ENCODE data around the gene BNC2.

BNC2 gene

GRCh38 chr9:16815079-16815478, 55.4 kb downstream of the BNC2 start:
- TF ChIP-seq GATA1 (IDR thresholded peaks at IDR 0.05; ENCODE audit: low read depth, low read length): no peak
- DNase-seq: no peak

DNA sequence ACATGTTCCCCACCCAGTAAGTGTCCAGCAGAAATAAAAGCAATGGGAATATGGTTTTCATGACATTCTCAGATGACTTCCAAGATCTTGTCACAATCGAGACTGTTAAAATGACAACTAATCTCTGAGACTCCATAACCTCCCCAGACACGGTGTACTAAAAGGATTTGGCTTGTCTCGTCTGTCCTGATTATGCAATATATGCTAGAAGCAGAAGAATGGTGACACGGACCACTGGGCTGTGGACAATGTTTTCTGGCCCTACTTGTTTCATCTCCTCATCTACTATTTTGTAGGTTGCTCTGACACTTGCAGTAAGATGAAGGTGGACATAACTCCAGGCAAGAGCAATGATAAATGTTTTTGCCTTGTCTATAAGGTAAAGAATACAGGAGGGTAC, 56.6 kb downstream of the BNC2 start:
- no peak for DNase-seq
- TF ChIP-seq GATA1 (IDR thresholded peaks at IDR 0.05; ENCODE audit: low read depth, low read length): no peak
- TF ChIP-seq POLR2A (IDR thresholded peaks at IDR 0.05; ENCODE audit: low read length): no peak

DNA sequence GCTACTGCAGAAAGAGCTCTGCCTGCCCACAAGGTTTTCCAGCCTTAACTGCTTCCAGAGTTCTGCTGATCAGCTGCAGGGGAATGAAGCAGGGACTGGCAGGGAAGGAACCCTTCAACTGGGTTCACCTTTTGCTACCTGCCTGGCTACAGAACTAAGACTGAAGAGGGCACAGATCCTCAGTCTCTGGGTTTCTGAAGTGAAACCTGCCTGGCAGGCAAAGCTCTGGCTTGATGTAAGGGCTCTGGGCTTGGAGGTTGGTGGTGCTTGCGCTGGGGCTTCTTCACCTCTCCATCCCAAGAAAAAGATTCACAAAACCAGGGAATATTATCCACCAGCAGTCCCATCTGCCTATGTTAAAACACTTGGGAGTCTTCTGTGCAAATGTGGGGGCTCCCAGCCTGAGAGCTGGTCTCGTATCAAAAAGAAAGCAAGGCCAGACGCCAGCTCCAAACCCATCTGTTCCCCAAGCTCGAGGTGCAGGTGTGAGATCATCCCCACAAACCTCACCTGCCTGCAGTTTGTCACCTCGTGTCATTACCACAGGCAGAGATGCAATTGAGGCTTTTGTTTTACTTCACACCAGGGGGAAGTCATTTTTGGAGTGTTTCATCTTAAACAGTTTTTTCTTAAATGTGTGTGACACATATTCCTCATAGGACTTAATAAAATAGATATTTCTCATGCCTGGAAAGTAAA, 58.3 kb downstream of the BNC2 start:
- no peak for TF ChIP-seq POLR2A (IDR thresholded peaks at IDR 0.05; ENCODE audit: low read length)
- no peak for TF ChIP-seq GATA1 (IDR thresholded peaks at IDR 0.05; ENCODE audit: low read depth, low read length)
- DNase-seq: no peak

- TF ChIP-seq GATA1 (IDR thresholded peaks at IDR 0.05; ENCODE audit: low read depth, low read length) (no peak), POLR2A (IDR thresholded peaks at IDR 0.05; ENCODE audit: low read length) (no peak)
- no peak for DNase-seq
Measured at GRCh38 chr9:16809912-16810610, 60.4 kb downstream of the BNC2 start.

DNA sequence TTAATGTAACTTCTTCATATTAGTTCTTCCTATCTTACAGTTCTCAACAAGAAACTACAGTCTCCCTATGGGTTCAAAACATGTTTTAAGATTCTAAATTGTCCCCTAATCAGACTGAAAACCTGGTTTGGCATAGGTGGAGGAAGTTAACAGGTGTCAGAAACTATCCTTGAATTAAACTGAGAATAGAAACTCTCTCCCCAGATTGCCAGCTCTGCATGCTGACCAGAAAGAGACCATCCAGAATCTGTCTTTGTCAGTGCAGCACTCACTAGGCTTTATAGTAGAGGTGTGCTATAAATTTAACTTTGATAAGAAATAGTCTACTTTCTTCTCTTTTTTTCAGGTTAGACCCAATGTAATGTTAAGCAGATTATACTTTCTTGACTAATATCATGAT, 63.8 kb downstream of the BNC2 start:
- TF ChIP-seq POLR2A (IDR thresholded peaks at IDR 0.05; ENCODE audit: low read length) (no peak), GATA1 (IDR thresholded peaks at IDR 0.05; ENCODE audit: low read depth, low read length) (no peak)
- DNase-seq: no peak

DNA sequence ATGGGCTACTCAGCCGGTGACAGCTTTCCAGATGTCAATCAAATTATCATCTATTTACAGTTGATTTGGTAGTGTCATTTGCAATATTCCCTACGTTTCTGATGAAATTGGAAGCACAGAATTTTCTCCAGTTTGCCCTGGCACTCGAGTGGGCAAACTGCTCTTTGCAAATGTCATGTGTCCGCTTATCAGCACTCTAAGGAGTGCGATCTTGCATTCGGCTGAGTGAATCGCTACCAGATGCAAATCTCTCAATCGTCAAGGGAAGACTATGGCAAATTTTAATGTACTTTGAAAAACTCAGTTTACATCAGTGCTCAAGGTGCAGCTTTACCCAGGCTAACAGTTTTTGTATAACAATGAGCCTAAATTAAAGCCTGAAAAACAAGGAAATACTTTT, 66.8 kb downstream of the BNC2 start:
- no peak for DNase-seq
- TF ChIP-seq POLR2A (IDR thresholded peaks at IDR 0.05; ENCODE audit: low read length) (no peak), GATA1 (IDR thresholded peaks at IDR 0.05; ENCODE audit: low read depth, low read length) (no peak)

- no peak for DNase-seq
- TF ChIP-seq GATA1 (IDR thresholded peaks at IDR 0.05; ENCODE audit: low read depth, low read length) (no peak), POLR2A (IDR thresholded peaks at IDR 0.05; ENCODE audit: low read length) (no peak)
Measured at GRCh38 chr9:16801871-16802466, 68.5 kb downstream of the BNC2 start.

- DNase-seq: no peak
- TF ChIP-seq POLR2A (IDR thresholded peaks at IDR 0.05; ENCODE audit: low read length): no peak
- no peak for TF ChIP-seq GATA1 (IDR thresholded peaks at IDR 0.05; ENCODE audit: low read depth, low read length)
Measured at GRCh38 chr9:16796304-16796825, 74.1 kb downstream of the BNC2 start.

- TF ChIP-seq POLR2A (IDR thresholded peaks at IDR 0.05; ENCODE audit: low read length): no peak
- DNase-seq: no peak
Measured at GRCh38 chr9:16794871-16795639, 75.4 kb downstream of the BNC2 start.

- DNase-seq: no peak
- TF ChIP-seq GATA1 (IDR thresholded peaks at IDR 0.05; ENCODE audit: low read depth, low read length): no peak
- TF ChIP-seq POLR2A (IDR thresholded peaks at IDR 0.05; ENCODE audit: low read length): no peak
Measured at GRCh38 chr9:16794103-16794502, 76.4 kb downstream of the BNC2 start.

DNA sequence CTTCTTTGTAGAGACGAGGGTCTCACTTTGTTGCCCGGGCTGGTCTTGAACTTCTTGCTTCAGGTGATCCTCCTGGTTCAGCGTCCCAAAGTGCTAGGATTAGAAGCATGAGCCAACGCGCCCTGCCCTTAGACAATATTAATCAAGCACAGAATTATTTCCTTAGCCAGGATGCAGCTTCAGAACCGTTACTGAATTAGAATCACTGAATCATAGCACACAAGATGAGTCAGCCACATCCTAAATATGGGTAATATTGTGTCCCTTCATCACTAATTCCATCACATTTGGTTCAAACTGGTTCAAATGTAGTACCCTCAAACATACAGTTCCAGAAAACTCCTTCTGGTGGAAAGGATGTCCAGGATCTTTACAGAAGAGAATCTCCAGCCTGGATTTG, 82.7 kb downstream of the BNC2 start:
- TF ChIP-seq POLR2A (IDR thresholded peaks at IDR 0.05; ENCODE audit: low read length): no peak
- no peak for TF ChIP-seq GATA1 (IDR thresholded peaks at IDR 0.05; ENCODE audit: low read depth, low read length)
- DNase-seq: no peak

GRCh38 chr9:16784002-16784401, 86.5 kb downstream of the BNC2 start:
- TF ChIP-seq POLR2A (IDR thresholded peaks at IDR 0.05; ENCODE audit: low read length): no peak
- TF ChIP-seq GATA1 (IDR thresholded peaks at IDR 0.05; ENCODE audit: low read depth, low read length): no peak
- no peak for DNase-seq

GRCh38 chr9:16782490-16782889, 88.0 kb downstream of the BNC2 start:
- DNase-seq: no peak
- TF ChIP-seq POLR2A (IDR thresholded peaks at IDR 0.05; ENCODE audit: low read length) (no peak), GATA1 (IDR thresholded peaks at IDR 0.05; ENCODE audit: low read depth, low read length) (no peak)

DNA sequence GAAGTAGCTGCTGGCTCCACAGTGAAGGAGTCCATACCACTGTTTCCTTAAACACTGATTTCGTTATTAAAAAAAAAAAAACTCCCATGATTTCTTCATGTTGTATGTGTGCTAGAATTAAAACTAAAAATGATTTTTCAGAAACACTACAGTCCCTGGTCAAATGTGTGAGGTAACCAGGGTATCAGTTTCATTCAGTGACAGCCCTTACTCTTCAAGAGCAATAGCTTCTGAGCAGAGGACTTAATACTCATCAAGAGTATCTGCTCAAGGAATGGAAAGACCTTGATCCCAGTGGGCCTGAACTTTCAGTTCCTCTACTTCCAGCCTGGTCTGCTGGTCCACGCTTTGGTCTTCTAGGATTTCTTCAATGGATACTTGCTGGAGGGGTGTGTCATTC, 95.1 kb downstream of the BNC2 start:
- TF ChIP-seq GATA1 (IDR thresholded peaks at IDR 0.05; ENCODE audit: low read depth, low read length) (no peak), POLR2A (IDR thresholded peaks at IDR 0.05; ENCODE audit: low read length) (no peak)
- DNase-seq: no peak
